Adrenal gland (tissue), 5 donors: Measurements from ENCODE around the gene XRCC5.

Experiments
- CTCF ChIP-seq, 6 experiments: fragments of 450-650 bp in 4 of 6; fragments of 200-600 bp in 2 of 6; sonication (generic) in 1 of 6; IDR thresholded peaks; 1 replicate in 5 of 6; 2 replicates in 1 of 6; pipeline versions ENCODE4 v1.5.1 to v1.8.0; 2016 to 2021; ENCODE audit warnings: antibody characterized with exemption in 6 of 6, mild to moderate bottlenecking in 2 of 6, moderate library complexity in 1 of 6
- POLR2A ChIP-seq, 2 donors: fragments of 450-650 bp; IDR thresholded peaks; one replicate each; pipeline ENCODE4 v1.6.1; 2017; ENCODE audit warnings: antibody characterized with exemption in 2 of 2, mild to moderate bottlenecking in 2 of 2, moderate library complexity in 1 of 2
- donor health status: DM: no; HTN: no; CAD: no.

GRCh38 chr2:216082805-216083204 lies 26.3 kb upstream of the XRCC5 start:
- TF ChIP-seq CTCF (IDR thresholded peaks at IDR 0.05) (no peak), POLR2A (IDR thresholded peaks at IDR 0.05) (no peak)
